Urinary bladder (tissue), 4 donors: ENCODE results near the gene C14orf132. TPM values are rescaled to one million over a fixed set of nuclear protein-coding genes. Genes with fewer than 3 reads are reported as not detected.
A peak's percentile ranks its signal among the peaks of the same experiment; 100 is the strongest.
"Not testable (repeated sequence)": the region's sequence is repeated elsewhere in the genome, so short reads cannot be mapped to it uniquely, and the experiment has no call there.

Experiments used
- DNase-seq: peaks from one replicate; pipeline ENCODE4 v3.0.0-alpha.2; 2015; ENCODE audit errors: extremely low spot score
- H3K27ac ChIP-seq: one replicate; pipeline ENCODE4 v1.5.1; 2013; ENCODE audit warnings: low read depth, mild to moderate bottlenecking, moderate library complexity
- H3K36me3 ChIP-seq: one replicate; pipeline ENCODE4 v1.6.1; 2013; ENCODE audit warnings: mild to moderate bottlenecking, moderate library complexity; ENCODE audit not compliant: insufficient read depth
- H3K4me1 ChIP-seq: one replicate; pipeline ENCODE4 v1.6.1; 2013; ENCODE audit warnings: mild to moderate bottlenecking, moderate library complexity; ENCODE audit not compliant: insufficient read depth
- H3K4me3 ChIP-seq: one replicate; pipeline ENCODE4 v1.5.1; 2013; ENCODE audit warnings: low read depth, low read length
- WGBS: extraction: QIAGEN DNeasy Blood & Tissue Kit; methylation state at CpG from one replicate; pipeline ENCODE4 v1.1.7; 2013; 5-methylcytosine and 5-hydroxymethylcytosine counted together
- polyA plus RNA-seq: library from polyadenylated mRNA; stranded (reverse); fragments of 200-250 nt; gene quantifications from one replicate; pipeline ENCODE4 v1.2.3, GENCODE V29; 2013
- total RNA-seq: library from RNA; depleted of rRNA; stranded (reverse); fragments of >200 nt; gene quantifications from one replicate; pipeline ENCODE4 v1.2.3, GENCODE V29; 2014
- donor health status: healthy with polysubstance abuse.
- donor health status: healthy.

C14orf132 gene
- total RNA-seq (26.2 TPM), polyA plus RNA-seq (18.7 TPM)

- WGBS = under 1% methylated on average over 71 of the region's 72 CpGs
- no peak for DNase-seq
- no peaks in the 10 kb centered on the region for H3K36me3 ChIP-seq
- H3K4me1 ChIP-seq = no peaks in the 10 kb centered on the region
- peak within 1 kb of the TSS; percentile 78 for H3K4me3 ChIP-seq
- peak within 1 kb of the TSS; percentile 26 for H3K27ac ChIP-seq
These were observed at the start of gene C14orf132 for GRCh38 chr14:96038920-96039632. C14orf132 (plus strand) TSS chr14:96039362; CDS start chr14:96039501, 139 bp downstream.

GRCh38 chr14:95993768-95994592, 45.2 kb upstream of the C14orf132 start:
- no peak overlapping the region for H3K27ac ChIP-seq
- peak; percentile 20 for DNase-seq
- H3K4me3 ChIP-seq = no peak overlapping the region
- WGBS = 27% methylated on average over 5 of the region's 5 CpGs
- no peaks in the 10 kb centered on the region for H3K36me3 ChIP-seq
- H3K4me1 ChIP-seq = no peaks in the 10 kb centered on the region

- H3K36me3 ChIP-seq = no peaks in the 10 kb centered on the region
- H3K4me3 ChIP-seq = no peak overlapping the region
- no peak for DNase-seq
- no peak overlapping the region for H3K27ac ChIP-seq
- no peaks in the 10 kb centered on the region for H3K4me1 ChIP-seq
- WGBS = 23% methylated on average over 3 of the region's 3 CpGs
These were observed 44.6 kb upstream of the C14orf132 start for GRCh38 chr14:95994593-95994928.

- no peaks in the 10 kb centered on the region for H3K36me3 ChIP-seq
- no peak overlapping the region for H3K27ac ChIP-seq
- H3K4me1 ChIP-seq = no peaks in the 10 kb centered on the region
- no peak overlapping the region for H3K4me3 ChIP-seq
- WGBS = 13% methylated on average over 1 of the region's 1 CpG
- DNase-seq = no peak
These were observed 40.5 kb upstream of the C14orf132 start for GRCh38 chr14:95998656-95999055.

- H3K4me1 ChIP-seq = no peaks in the 10 kb centered on the region
- no peaks in the 10 kb centered on the region for H3K36me3 ChIP-seq
- no peak overlapping the region for H3K27ac ChIP-seq
- H3K4me3 ChIP-seq = no peak overlapping the region
- 54% methylated on average over 5 of the region's 5 CpGs for WGBS
- DNase-seq = no peak
These were observed 37.2 kb upstream of the C14orf132 start for GRCh38 chr14:96001866-96002497.

GRCh38 chr14:96002498-96002884, 36.7 kb upstream of the C14orf132 start:
- Histone ChIP-seq H3K4me3 (no peak overlapping the region), H3K36me3 (no peaks in the 10 kb centered on the region), H3K4me1 (no peaks in the 10 kb centered on the region), H3K27ac (no peak overlapping the region)
- DNase-seq = no peak
- 39% methylated on average over 2 of the region's 2 CpGs for WGBS

GRCh38 chr14:96011131-96011530, 28.0 kb upstream of the C14orf132 start:
- Histone ChIP-seq H3K36me3 (no peaks in the 10 kb centered on the region), H3K4me1 (no peaks in the 10 kb centered on the region), H3K4me3 (no peak overlapping the region), H3K27ac (no peak overlapping the region)
- 48% methylated on average over 1 of the region's 1 CpG for WGBS
- no peak for DNase-seq

- Histone ChIP-seq H3K36me3 (no peaks in the 10 kb centered on the region), H3K4me1 (no peaks in the 10 kb centered on the region), H3K4me3 (no peak overlapping the region), H3K27ac (no peak overlapping the region)
- no peak for DNase-seq
These were observed 27.6 kb upstream of the C14orf132 start for GRCh38 chr14:96011607-96012006.

GRCh38 chr14:96012757-96013156, 26.4 kb upstream of the C14orf132 start:
- not testable (repeated sequence) for H3K4me3 ChIP-seq, DNase-seq, H3K4me1 ChIP-seq, H3K27ac ChIP-seq, H3K36me3 ChIP-seq
- WGBS = 87% methylated on average over 1 of the region's 1 CpG

- Histone ChIP-seq H3K27ac (no peak overlapping the region), H3K4me3 (no peak overlapping the region), H3K4me1 (no peaks in the 10 kb centered on the region), H3K36me3 (no peaks in the 10 kb centered on the region)
- no peak for DNase-seq
- 88% methylated on average over 3 of the region's 3 CpGs for WGBS
These were observed 25.0 kb upstream of the C14orf132 start for GRCh38 chr14:96014176-96014575.

GRCh38 chr14:96016501-96017160, 22.5 kb upstream of the C14orf132 start:
- no peak for DNase-seq
- Histone ChIP-seq H3K4me1 (no peaks in the 10 kb centered on the region), H3K4me3 (no peak overlapping the region), H3K36me3 (no peaks in the 10 kb centered on the region), H3K27ac (no peak overlapping the region)
- 40% methylated on average over 7 of the region's 7 CpGs for WGBS

GRCh38 chr14:96017882-96018281, 21.3 kb upstream of the C14orf132 start:
- Histone ChIP-seq H3K4me1 (no peaks in the 10 kb centered on the region), H3K36me3 (no peaks in the 10 kb centered on the region), H3K4me3 (no peak overlapping the region), H3K27ac (no peak overlapping the region)
- WGBS = 92% methylated on average over 2 of the region's 2 CpGs
- DNase-seq = no peak

- Histone ChIP-seq H3K4me1 (no peaks in the 10 kb centered on the region), H3K4me3 (no peak overlapping the region), H3K27ac (no peak overlapping the region), H3K36me3 (no peaks in the 10 kb centered on the region)
- WGBS = 49% methylated on average over 8 of the region's 8 CpGs
- no peak for DNase-seq
These were observed 11.5 kb upstream of the C14orf132 start for GRCh38 chr14:96027431-96028355.
